ENCODE results near the gene RPL27A.

The RPL27A gene

DNA sequence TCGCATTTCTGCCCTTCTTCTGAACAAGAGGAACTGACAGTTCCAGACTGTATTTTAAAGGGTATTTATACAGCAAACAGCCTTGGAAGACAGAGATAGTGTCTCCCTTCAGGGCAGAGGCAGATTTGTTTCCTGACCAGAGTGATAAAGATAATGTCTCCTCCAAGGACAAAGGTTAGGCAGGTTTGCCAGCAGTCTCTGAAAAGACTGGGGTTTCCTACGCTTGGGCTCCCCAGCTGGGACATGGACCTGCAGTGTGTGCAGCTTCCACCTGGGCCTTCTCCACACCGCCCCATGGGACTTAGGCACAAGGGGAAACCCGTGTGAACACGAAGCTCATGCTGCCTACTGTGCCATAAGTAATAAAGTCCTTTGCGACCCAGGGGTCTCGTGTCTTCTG, 42.1 kb downstream of the RPL27A start:
- no peak overlapping the region for H3K4me3 ChIP-seq (ENCODE audit: severe bottlenecking)
- H3K9me3 ChIP-seq (ENCODE audit: severe bottlenecking) = no peaks in the 10 kb centered on the region
- no peak overlapping the region for H3K27ac ChIP-seq (ENCODE audit: poor library complexity, severe bottlenecking)
- ATAC-seq (ENCODE audit: low read depth) = no peak
- no peaks in the 10 kb centered on the region for H3K27me3 ChIP-seq (ENCODE audit: insufficient read depth, poor library complexity, severe bottlenecking)
- TF ChIP-seq, protein P1, sequence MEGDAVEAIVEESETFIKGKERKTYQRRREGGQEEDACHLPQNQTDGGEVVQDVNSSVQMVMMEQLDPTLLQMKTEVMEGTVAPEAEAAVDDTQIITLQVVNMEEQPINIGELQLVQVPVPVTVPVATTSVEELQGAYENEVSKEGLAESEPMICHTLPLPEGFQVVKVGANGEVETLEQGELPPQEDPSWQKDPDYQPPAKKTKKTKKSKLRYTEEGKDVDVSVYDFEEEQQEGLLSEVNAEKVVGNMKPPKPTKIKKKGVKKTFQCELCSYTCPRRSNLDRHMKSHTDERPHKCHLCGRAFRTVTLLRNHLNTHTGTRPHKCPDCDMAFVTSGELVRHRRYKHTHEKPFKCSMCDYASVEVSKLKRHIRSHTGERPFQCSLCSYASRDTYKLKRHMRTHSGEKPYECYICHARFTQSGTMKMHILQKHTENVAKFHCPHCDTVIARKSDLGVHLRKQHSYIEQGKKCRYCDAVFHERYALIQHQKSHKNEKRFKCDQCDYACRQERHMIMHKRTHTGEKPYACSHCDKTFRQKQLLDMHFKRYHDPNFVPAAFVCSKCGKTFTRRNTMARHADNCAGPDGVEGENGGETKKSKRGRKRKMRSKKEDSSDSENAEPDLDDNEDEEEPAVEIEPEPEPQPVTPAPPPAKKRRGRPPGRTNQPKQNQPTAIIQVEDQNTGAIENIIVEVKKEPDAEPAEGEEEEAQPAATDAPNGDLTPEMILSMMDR (IDR thresholded peaks at IDR 0.05; ENCODE audit: poor library complexity, severe bottlenecking) = no peak
- no peak for DNase-seq (ENCODE audit: low spot score)
- H3K36me3 ChIP-seq (ENCODE audit: low read depth) = peaks cover 33% of the 10 kb centered on the region
- peaks cover 25% of the 10 kb centered on the region for H3K4me1 ChIP-seq (ENCODE audit: insufficient read depth, poor library complexity, severe bottlenecking)

DNA sequence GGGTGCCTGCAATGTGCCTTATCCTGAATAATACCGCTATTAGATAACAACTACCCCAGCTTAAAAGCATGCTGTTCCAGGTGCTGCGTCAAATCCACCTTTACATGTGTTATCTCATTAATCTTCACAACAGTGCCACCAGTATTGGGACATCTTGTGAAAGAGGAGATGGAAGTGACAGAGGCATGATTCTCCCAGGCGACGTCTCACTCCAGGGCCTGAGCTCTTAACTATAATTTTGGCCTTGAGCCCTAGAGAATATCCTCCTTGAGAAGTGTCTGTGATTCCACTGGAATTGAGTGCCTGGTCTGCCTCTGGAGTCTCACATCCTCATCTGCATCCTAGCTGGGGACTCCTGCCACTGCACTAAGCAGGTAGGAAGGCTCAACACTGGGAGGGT, 43.8 kb downstream of the RPL27A start:
- no peaks in the 10 kb centered on the region for H3K27me3 ChIP-seq (ENCODE audit: insufficient read depth, poor library complexity, severe bottlenecking)
- ATAC-seq (ENCODE audit: low read depth) (no peak), DNase-seq (ENCODE audit: low spot score) (no peak)
- no peak overlapping the region for H3K4me3 ChIP-seq (ENCODE audit: severe bottlenecking)
- TF ChIP-seq, protein P1 (IDR thresholded peaks at IDR 0.05; ENCODE audit: poor library complexity, severe bottlenecking) = no peak
- no peak overlapping the region for H3K27ac ChIP-seq (ENCODE audit: poor library complexity, severe bottlenecking)
- H3K4me1 ChIP-seq (ENCODE audit: insufficient read depth, poor library complexity, severe bottlenecking) = peaks cover 8% of the 10 kb centered on the region
- no peaks in the 10 kb centered on the region for H3K9me3 ChIP-seq (ENCODE audit: severe bottlenecking)
- peaks cover 46% of the 10 kb centered on the region for H3K36me3 ChIP-seq (ENCODE audit: low read depth)

DNA sequence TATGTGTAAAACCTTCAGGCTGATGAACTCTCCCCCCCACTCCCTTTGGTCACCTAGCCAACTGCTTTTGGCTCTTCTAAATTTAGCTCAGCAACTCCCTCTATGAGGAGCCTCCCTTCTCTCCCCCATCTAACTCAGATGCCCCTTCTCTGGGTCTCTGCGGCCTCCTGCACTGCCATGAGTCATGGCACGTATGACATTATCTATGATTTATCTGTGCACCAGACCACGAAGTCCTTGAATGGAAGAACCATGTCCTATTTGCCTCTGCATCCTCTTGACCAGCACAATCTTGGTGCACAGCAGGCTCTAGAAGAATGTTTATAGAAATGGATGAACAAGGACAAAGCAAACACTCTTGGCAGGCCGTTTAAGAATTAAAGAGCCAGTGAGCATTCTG, 46.0 kb downstream of the RPL27A start:
- Histone ChIP-seq H3K4me1 (ENCODE audit: insufficient read depth, poor library complexity, severe bottlenecking) (peaks cover 5% of the 10 kb centered on the region), H3K27ac (ENCODE audit: poor library complexity, severe bottlenecking) (no peak overlapping the region), H3K36me3 (ENCODE audit: low read depth) (peaks cover 54% of the 10 kb centered on the region), H3K27me3 (ENCODE audit: insufficient read depth, poor library complexity, severe bottlenecking) (no peaks in the 10 kb centered on the region), H3K9me3 (ENCODE audit: severe bottlenecking) (no peaks in the 10 kb centered on the region), H3K4me3 (ENCODE audit: severe bottlenecking) (no peak overlapping the region)
- TF ChIP-seq, protein P1 (IDR thresholded peaks at IDR 0.05; ENCODE audit: poor library complexity, severe bottlenecking) = no peak
- ATAC-seq (ENCODE audit: low read depth) = no peak
- DNase-seq (ENCODE audit: low spot score) = no peak

DNA sequence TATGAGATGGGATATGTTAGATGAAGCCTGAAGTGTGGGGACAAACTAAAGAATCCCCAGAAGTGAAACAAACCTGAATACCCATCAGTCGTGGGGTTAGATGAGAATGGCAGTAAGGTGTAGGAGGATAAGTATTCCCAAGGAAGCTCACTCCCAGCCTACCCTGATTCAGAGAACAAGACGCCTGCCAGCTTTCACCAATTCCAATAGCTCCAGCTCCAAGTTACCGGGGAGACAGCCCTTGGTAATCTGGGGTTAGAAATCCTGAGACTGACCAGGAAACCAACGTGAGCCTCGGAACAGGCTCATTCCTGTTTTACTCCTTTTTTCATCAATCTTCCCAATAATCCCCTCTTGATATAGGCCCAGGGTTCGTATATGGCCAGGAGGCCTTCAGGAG, 46.5 kb downstream of the RPL27A start:
- DNase-seq (ENCODE audit: low spot score) = no peak
- no peak for ATAC-seq (ENCODE audit: low read depth)
- H3K27ac ChIP-seq (ENCODE audit: poor library complexity, severe bottlenecking) = no peak overlapping the region
- H3K4me1 ChIP-seq (ENCODE audit: insufficient read depth, poor library complexity, severe bottlenecking) = peaks cover 5% of the 10 kb centered on the region
- H3K36me3 ChIP-seq (ENCODE audit: low read depth) = peaks cover 51% of the 10 kb centered on the region
- TF ChIP-seq, protein P1 (IDR thresholded peaks at IDR 0.05; ENCODE audit: poor library complexity, severe bottlenecking) = no peak
- no peaks in the 10 kb centered on the region for H3K9me3 ChIP-seq (ENCODE audit: severe bottlenecking)
- H3K4me3 ChIP-seq (ENCODE audit: severe bottlenecking) = no peak overlapping the region
- H3K27me3 ChIP-seq (ENCODE audit: insufficient read depth, poor library complexity, severe bottlenecking) = no peaks in the 10 kb centered on the region

DNA sequence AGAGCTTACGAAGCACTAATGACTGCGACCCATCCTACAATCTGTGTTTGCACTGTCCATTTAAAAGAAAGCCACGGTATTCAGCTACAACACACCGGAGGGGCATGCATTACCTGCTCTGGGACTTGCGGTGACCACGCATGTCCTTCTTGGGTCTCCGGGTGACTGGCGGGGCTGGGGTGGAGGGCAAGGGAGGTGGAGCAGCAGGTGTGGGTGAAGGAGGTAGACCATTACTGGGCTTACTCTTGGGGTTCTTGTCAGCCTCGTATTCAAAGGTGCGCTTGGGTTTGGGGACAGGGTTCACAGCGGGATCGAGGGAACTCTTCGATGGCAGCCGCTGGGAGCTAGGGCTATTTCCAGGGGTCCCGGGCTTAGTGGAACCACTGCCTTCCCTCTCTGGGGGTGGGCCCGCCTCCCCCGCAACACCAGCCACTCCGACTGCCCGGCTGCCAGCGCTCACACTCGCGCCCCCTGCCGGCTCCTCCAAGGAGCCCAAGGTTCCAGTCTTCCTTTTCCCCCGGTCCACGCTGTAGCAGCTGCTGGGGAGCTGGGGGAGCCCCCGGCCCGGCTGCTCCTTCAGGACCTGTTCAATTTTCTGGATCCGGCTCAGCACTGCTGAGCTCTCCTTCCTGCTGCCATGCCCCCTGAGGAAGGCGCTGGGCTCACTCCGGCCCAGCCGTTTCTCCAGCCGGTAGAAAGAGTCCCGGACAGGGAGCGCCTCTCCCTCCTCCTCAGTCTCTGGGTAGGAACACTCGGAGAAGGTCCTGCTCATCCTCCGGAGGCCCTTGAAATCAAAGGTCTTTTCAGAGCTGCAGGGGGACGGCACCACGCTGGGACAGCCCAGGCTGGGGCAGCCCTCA, 47.5 kb downstream of the RPL27A start:
- TF ChIP-seq, protein P1 (IDR thresholded peaks at IDR 0.05; ENCODE audit: poor library complexity, severe bottlenecking) = no peak
- DNase-seq (ENCODE audit: low spot score) = no peak
- no peaks in the 10 kb centered on the region for H3K9me3 ChIP-seq (ENCODE audit: severe bottlenecking)
- peaks cover 49% of the 10 kb centered on the region for H3K36me3 ChIP-seq (ENCODE audit: low read depth)
- no peak for ATAC-seq (ENCODE audit: low read depth)
- no peak overlapping the region for H3K4me3 ChIP-seq (ENCODE audit: severe bottlenecking)
- peaks cover 5% of the 10 kb centered on the region for H3K4me1 ChIP-seq (ENCODE audit: insufficient read depth, poor library complexity, severe bottlenecking)
- no peaks in the 10 kb centered on the region for H3K27me3 ChIP-seq (ENCODE audit: insufficient read depth, poor library complexity, severe bottlenecking)
- no peak overlapping the region for H3K27ac ChIP-seq (ENCODE audit: poor library complexity, severe bottlenecking)
